WERI-Rb-1 (cell line): ENCODE data around the gene WEE2.

Source experiments
- DNase-seq: peaks from one replicate; pipeline ENCODE4 v3.0.0-alpha.2; 2020
- H3K27ac ChIP-seq: fragments of 250-450 bp; sonication (Bioruptor Pico); 2 replicates; pipeline ENCODE4 v1.5.1; 2020; ENCODE audit warnings: mild to moderate bottlenecking, moderate library complexity
- H3K27me3 ChIP-seq: fragments of 250-450 bp; sonication (Bioruptor Pico); 2 replicates; pipeline ENCODE4 v1.5.1; 2021; ENCODE audit warnings: mild to moderate bottlenecking, low read depth, moderate library complexity; ENCODE audit not compliant: insufficient read depth, severe bottlenecking
- H3K36me3 ChIP-seq: fragments of 250-450 bp; sonication (Bioruptor Pico); 2 replicates; pipeline ENCODE4 v1.5.1; 2020; ENCODE audit warnings: mild to moderate bottlenecking, moderate library complexity
- H3K4me3 ChIP-seq: 2 replicates; pipeline ENCODE4 v1.5.1; 2011; ENCODE audit warnings: low read depth, mild to moderate bottlenecking, control low read depth, low read length
- H3K9me3 ChIP-seq: fragments of 250-450 bp; sonication (Bioruptor Pico); 2 replicates; pipeline ENCODE4 v1.5.1; 2021; ENCODE audit warnings: mild to moderate bottlenecking, moderate library complexity; ENCODE audit not compliant: severe bottlenecking
- CTCF ChIP-seq: IDR thresholded peaks from 2 replicates; pipeline ENCODE4 v1.5.1; 2011; ENCODE audit warnings: low read depth, mild to moderate bottlenecking, control low read depth, inconsistent platforms, low read length

WEE2 gene

DNA sequence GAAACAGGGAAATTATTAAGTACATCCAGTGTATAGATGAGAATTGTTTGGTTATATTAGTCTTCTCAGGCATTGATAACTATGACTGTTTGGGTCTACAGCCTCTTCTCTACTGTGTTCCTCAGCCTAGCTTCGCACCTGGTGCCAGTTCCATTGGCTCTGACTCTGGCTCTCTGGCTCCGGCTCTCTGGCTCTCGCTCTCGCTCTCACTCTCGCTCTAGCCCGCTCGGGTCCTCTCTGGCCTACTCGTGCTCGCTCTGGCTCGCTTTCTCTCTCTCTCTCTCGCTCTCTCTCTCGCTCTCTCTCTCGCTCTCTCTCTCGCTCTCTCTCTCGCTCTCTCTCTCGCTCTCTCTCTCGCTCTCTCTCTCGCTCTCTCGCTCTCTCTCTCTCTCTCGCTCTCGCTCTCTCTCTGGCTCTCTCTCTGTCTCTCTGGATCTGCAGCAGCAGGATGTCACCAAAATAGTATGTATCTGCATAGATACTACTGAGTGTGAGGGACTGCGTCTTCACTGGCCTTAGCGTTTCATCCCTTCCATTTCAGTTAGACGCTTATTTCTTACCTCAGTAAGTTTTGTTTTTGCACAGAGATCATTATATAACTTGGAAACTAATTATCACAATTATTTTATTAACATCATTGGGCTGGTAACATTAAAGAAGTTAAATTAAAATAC is 23.5 kb downstream of the WEE2 start:
- H3K27ac ChIP-seq: no peak overlapping the region
- H3K9me3 ChIP-seq: no peaks in the 10 kb centered on the region
- no peak for DNase-seq
- peaks cover 3% of the 10 kb centered on the region for H3K27me3 ChIP-seq
- H3K36me3 ChIP-seq: no peaks in the 10 kb centered on the region
- no peak overlapping the region for H3K4me3 ChIP-seq
- TF ChIP-seq CTCF: no peak

DNA sequence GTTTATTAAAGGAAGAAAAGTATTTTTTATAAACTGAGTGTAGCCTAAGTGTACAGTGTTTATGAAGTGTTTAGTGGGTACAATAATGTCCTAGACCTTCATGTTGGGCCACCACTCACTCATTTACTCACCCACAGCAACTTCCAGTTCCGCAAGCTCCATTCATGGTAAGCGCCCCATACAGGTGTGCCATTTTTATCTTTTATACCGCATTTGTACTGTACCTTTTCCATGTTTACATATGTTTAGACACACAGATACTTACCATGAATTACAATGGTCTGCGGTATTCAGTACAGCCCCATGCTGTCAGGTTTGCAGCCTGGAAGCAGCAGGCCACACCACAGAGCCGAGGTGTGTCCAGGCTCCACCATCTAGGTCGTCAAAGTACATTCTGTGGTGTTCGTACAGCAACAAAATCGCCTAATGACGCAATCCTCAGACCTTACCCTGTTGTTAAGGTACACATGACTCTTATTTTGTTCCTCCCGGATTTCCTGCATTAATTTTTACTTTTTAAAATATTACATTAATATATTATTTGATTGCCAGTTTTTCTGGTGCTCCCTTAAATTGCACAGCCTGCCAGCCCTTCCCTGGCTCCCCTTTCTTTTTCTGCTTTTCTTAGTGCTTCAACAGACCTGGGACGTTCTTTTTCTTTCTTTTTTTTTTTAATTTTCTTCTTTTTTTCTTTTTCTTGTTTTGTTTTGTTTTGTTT is 29.1 kb downstream of the WEE2 start:
- Histone ChIP-seq H3K9me3 (no peaks in the 10 kb centered on the region), H3K36me3 (peaks cover 25% of the 10 kb centered on the region), H3K27ac (no peak overlapping the region), H3K4me3 (peak overlapping the region; percentile 86), H3K27me3 (no peaks in the 10 kb centered on the region)
- no peak for TF ChIP-seq CTCF
- DNase-seq: no peak

GRCh38 chr7:141737836-141738591 is 29.9 kb downstream of the WEE2 start, which contains the start of gene SSBP1:
TSS of gene SSBP1 (plus strand) at chr7:141738358. CDS start at chr7:141739167, 809 bp downstream.
- Histone ChIP-seq H3K27me3 (no peaks in the 10 kb centered on the region), H3K9me3 (no peaks in the 10 kb centered on the region), H3K27ac (peak within 1 kb of the TSS; percentile 84), H3K36me3 (peaks cover 32% of the 10 kb centered on the region), H3K4me3 (peak within 1 kb of the TSS; percentile 86)
- TF ChIP-seq CTCF: peak; percentile 63
- peak; percentile 90 for DNase-seq

GRCh38 chr7:141738592-141739013 is 30.4 kb downstream of the WEE2 start:
- H3K9me3 ChIP-seq: no peaks in the 10 kb centered on the region
- H3K36me3 ChIP-seq: peaks cover 38% of the 10 kb centered on the region
- 0 out of 2 replicates have a peak, but pooled peaks have one; percentile 39 for TF ChIP-seq CTCF
- DNase-seq: no peak
- H3K27me3 ChIP-seq: no peaks in the 10 kb centered on the region
- peak overlapping the region; percentile 84 for H3K27ac ChIP-seq
- H3K4me3 ChIP-seq: peak overlapping the region; percentile 86

DNA sequence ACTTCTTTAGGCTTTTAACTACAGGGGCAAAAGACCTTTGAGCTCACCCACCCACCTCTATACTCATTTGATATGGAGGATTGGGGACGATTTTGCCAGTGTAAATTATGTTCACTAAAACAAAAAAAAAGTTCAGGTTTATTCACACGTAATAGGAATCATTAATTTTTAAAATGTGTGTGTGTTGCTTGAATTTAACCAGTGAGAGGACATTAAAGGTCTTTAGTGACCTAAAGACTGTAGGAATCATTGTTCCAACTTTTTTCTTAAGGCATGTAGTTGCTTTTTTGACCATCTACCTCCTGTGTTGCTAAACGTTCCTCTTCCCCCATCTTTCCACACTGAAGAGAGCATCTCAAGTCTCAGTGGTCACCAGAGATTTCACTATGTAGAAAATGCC is 31.1 kb downstream of the WEE2 start:
- Histone ChIP-seq H3K36me3 (peaks cover 44% of the 10 kb centered on the region), H3K4me3 (peak overlapping the region; percentile 86), H3K27me3 (no peaks in the 10 kb centered on the region), H3K9me3 (no peaks in the 10 kb centered on the region), H3K27ac (no peak overlapping the region)
- DNase-seq: no peak
- TF ChIP-seq CTCF: no peak
